NCI-H2227 treated with DMSO at 0.1 percent for 48 hours (cell line): ENCODE data around the gene ADARB2.
"Not testable (repeated sequence)": the region's sequence is repeated elsewhere in the genome, so short reads cannot be mapped to it uniquely, and the experiment has no call there.

ENCODE experiments used
- DNase-seq: peaks from one replicate; lab custom pipeline; 2025; lab: John Stamatoyannopoulos, UW

Gene ADARB2

DNA sequence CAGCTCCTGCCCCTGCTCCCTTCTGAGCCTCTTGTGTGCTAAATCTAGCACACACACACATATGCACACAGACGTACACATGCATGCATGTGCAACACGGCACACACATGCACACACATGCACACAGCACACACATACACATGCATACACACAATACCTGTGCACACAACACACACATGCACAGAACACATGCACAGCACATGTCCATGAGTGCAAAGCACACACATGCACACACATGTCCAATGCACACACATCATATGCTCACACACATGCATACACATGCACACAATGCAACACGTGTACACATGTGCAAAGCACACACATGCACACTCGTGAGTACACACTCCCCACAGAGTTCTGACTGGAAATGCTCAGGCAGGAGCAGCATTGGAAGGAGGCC lies 566.1 kb downstream of the ADARB2 start:
- DNase-seq: no peak

DNA sequence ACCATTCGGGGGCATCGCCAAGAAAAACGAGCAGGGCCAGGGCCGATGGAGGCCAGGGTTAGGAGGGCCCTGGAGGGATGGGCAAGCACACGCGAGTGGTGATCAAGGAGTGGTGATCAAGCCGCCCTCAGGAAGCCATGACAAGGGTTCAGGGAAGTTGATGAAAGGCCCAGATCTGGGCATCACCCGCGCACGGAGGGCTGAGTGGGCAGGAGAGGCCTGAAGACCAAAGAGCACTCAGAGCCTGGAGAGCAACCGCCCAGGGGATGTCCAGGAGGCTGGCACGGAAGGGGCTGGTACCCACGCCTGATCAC lies 566.5 kb downstream of the ADARB2 start:
- no peak for DNase-seq

DNA sequence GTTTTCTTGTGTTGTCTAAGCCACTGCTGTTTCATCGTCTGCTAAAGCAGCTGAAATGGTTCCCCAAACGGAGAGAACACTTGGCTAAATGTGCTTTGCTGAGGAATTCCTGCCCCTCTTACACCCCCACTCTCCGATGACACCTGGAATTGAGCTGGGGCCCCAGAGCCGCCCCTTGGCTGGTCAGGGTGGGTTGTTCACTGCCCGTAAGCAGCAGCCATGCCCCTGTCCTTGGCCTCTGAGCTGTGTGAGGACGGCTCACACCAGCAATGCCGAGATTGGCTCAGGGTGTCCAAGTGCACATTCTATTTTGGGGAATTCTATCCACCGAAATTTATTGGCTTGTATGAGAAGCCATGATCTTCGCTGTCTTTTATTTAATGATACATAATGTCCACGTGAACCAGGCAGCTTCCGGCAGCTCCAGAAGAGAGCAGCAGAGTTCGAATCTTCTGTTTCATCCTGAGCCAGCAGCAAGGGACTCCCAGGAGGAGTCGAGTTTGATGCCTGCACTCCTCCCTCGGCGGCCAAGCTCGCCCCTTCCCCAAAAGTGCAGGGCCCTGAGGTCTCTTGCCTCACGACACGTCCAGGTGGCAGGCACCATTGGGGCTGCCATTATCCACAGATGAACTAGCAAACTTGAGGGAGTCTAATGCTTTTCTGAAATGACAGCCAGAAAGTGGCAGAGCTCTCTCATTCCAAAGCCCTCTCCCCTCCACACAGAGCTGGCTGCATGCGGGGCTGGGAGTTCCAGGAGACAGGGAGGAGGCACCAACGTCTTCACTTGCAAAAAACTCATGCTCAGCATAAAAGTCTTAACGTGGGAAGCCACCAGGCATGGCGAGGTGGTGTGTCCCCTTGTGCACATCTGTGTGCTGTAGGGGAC lies 567.1 kb downstream of the ADARB2 start:
- no peak for DNase-seq

DNA sequence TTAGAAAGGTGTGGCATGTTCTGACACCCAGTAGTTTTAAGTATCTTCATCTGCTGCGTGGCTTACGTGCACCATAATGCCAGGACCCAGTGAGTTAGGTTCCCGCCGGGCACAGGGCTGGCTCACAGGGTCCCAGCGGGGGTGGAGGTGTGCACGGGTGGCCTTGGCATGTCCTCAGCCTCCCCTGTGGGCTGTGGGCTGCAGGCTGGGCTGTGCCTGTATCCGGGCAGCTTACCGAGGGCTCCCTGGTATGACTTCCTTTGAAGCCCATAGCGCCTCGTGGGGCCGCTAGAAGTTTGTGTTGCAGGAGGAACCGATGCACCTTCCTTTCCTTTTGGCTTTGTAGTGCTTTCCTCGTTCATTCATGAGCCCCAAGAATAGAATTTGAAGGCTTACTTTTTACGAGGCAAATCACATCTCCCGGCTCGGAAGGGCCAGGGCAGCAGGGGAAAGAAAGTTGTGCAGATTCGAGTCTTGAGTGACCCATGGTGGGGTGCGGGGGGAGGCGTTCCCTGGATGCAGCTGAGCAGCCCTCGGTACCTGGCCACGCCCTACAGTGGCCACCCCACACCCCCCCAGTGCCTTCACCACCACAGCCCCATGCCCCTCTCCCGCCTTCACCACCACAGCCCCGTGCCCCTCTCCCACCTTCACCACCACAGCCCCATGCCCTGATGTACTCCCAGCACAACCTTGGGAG lies 568.0 kb downstream of the ADARB2 start:
- DNase-seq: no peak

GRCh38 chr10:1168763-1169162 lies 568.6 kb downstream of the ADARB2 start:
- no peak for DNase-seq

DNA sequence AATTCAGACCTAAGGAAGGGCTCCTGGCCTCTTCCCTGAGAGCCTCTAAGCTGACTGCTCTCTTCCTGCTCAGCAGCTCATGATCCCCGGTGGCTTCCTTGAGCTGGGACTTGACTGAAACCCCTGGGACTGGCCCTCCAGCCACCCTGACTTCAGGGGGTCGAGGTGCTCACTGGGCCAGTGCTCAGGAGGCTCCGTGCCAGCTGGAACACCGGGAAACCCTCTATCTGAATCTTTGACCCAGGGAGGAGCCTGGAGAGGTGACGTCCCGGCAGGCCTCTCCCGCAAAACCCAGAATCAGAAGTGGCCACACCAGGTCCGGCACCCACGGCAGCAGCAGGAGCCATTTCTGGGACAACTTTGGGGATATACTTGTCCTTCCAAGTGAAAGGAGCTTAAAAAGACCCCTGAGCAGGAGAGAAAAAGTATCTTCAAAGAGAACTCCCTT lies 570.5 kb downstream of the ADARB2 start:
- no peak for DNase-seq

GRCh38 chr10:1166101-1166827 lies 571.1 kb downstream of the ADARB2 start:
- no peak for DNase-seq

GRCh38 chr10:1163831-1164230 lies 573.5 kb downstream of the ADARB2 start:
- DNase-seq: no peak

GRCh38 chr10:1163204-1163660 lies 574.1 kb downstream of the ADARB2 start:
- no peak for DNase-seq

DNA sequence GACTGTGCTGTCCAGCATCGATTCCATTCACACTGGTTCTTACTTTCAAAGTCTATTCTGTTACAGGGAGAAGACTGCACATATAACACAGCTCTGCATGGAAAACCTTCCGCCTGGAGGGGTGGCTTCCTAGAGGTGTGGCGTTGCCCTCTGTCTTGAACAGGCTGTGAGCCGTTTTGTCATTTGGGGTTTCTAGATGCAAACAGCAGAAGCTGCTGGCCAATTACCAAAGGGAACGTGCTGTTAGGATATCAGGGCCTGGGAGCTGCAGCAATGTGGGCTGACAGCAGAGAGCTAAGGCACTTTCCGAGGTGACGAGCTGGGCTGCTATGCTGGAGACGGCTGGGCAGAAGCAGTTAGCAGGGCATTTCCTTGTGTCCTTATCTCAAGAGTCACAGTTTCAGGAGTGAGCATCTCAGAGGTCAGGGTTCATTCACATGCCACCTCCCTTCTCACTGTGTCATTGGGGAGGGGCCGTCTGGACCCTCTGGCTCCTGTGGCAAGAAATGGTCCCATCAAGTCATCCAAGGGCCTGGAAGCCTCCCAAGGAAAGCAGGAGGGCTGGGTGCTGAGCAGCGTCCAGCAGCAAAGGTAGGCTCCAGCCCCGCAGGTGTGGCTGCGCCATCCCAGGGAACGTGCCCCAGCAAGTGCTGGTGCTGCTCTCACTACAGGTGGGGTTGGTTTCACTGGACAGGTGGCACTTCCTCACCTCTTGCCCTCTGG lies 574.7 kb downstream of the ADARB2 start:
- no peak for DNase-seq

- DNase-seq: not testable (repeated sequence)
Observed at GRCh38 chr10:1161315-1161673, 576.0 kb downstream of the ADARB2 start.

- no peak for DNase-seq
Observed at GRCh38 chr10:1160561-1161314, 576.6 kb downstream of the ADARB2 start.

- DNase-seq: no peak
Observed at GRCh38 chr10:1159131-1160061, 577.9 kb downstream of the ADARB2 start.

- not testable (repeated sequence) for DNase-seq
Observed at GRCh38 chr10:1158536-1158935, 578.8 kb downstream of the ADARB2 start.

GRCh38 chr10:1158066-1158465 lies 579.3 kb downstream of the ADARB2 start:
- no peak for DNase-seq

DNA sequence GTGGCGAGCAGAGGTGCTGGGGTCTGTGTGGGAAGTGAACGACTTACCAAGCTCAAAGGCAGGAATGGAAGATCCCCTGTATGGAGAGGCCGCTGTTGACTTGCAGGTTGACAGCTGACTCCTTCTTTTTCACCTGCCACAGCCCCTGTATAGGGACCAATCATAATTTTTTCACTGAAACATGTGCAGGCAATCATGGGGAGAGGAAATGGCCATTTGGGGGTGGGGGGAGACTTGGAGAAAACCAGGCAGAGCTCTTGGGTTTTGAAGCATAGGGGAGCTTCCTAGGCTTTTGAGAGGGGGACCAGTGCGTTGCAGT lies 579.8 kb downstream of the ADARB2 start:
- DNase-seq: no peak

GRCh38 chr10:1156921-1157614 lies 580.3 kb downstream of the ADARB2 start:
- DNase-seq: no peak

DNA sequence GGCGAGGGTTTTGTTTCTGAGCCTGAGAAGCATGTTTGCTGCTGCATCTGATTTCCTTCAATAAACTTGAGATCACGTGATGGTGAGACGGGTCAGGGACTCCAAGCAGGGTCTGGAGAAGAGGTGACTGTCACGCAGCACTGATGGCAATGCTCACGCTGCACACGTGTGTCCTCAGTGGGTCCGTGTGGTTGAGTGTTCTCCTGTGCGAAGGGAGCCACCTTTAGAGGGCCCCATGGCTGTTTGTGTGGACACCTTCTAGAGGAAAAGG lies 580.8 kb downstream of the ADARB2 start:
- no peak for DNase-seq

DNA sequence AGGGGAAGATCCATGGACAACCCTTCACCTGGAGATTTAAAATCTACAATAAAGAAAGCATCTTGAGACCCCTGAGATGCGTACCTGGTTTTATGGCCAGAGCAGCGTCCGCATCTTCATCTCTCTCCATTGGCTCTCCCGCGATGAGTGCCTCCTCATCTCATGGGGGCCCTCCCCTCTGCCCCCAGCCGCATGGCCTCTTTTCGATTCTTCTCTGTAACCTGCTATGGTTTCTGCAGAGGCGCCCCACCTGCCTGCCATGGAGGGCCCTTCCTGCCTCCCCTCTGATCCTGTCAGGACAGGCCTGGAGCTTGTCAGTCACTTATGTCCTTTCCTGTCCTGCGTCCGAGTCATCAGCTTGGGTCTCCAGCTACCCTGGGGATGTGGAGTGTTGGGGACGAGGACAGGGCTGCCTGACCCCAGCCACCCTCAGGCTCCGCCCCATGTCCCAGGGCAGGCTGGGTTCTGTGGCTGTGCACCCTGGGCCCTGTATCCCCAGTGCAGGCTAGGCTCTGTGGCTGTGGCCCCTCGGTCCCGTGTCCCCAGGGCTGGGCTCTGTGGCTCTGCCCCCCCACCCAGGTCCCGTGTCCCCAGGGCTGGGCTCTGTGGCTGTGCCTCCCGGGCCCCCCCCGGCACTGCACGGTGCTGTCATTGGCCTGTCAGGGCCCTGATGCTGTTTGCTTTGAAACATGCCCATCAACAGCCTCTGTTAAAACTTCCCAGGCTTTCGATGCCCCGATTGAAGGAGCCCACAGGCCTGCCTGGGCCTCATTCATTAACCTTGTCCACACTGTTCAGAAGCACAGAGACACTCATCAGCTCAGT lies 581.3 kb downstream of the ADARB2 start:
- DNase-seq: no peak
